ENCODE measurements around the gene JAK3. TPM values are rescaled to one million over a fixed set of nuclear protein-coding genes. Genes with fewer than 3 reads are reported as not detected.

The JAK3 gene
- total and polyA plus RNA-seq, 2 donors (not counting 3 experiments of a cell fraction or from before 2014, with no cell fraction given): 3.1 to 3.8 TPM

GRCh38 chr19:17843908-17844490 lies 3.8 kb downstream of the JAK3 start:
- Histone ChIP-seq H3K4me3 (replicated peaks in 1 of 3; ENCODE audit: insufficient read depth in 1 of 3, low read depth in 1 of 3, low read length in 3 of 3) (no peak overlapping the region), H3K4me1 (ENCODE audit: control insufficient read depth, extremely low read depth, insufficient read depth, low read length) (peaks cover 9% of the 10 kb centered on the region), H2AFZ (ENCODE audit: low read depth, low read length) (no peak overlapping the region), H3K36me3 (ENCODE audit: control insufficient read depth in 2 of 2, extremely low read depth in 1 of 2, insufficient read depth in 2 of 2, low read length in 2 of 2) (no peaks in the 10 kb centered on the region), H3K9me1 (replicated peaks; ENCODE audit: control insufficient read depth, extremely low read depth, insufficient read depth, low read length) (no peaks in the 10 kb centered on the region), H3K79me2 (ENCODE audit: control insufficient read depth, insufficient read depth, low read length) (no peaks in the 10 kb centered on the region), H3K4me2 (ENCODE audit: insufficient read depth, low read length) (no peak overlapping the region), H4K20me1 (replicated peaks; ENCODE audit: control insufficient read depth, extremely low read depth, insufficient read depth, low read length) (no peaks in the 10 kb centered on the region), H3K27ac (ENCODE audit: insufficient read depth, low read depth, low read length) (no peak overlapping the region), H3K27me3 (ENCODE audit: control insufficient read depth in 2 of 2, insufficient read depth in 2 of 2, low read length in 2 of 2) (no peaks in the 10 kb centered on the region), H3K9me3 (replicated peaks; ENCODE audit: control insufficient read depth, insufficient read depth, low read length) (no peaks in the 10 kb centered on the region), H3K9ac (replicated peaks; ENCODE audit: extremely low read depth, insufficient read depth, low read length) (no peak overlapping the region)
- dilution Hi-C loops (cut with MboI; ENCODE audit: extremely low pct_ligation_motif_present, low sequenced_read_pairs) (no loop called here), intact Hi-C loops (cut with micrococcal nuclease) (no loop called here)
- DNase-seq (ENCODE audit: low read depth, low spot score): no peak
- ChIA-PET POLR2A (no interaction called here), CTCF (no interaction called here)
- TF ChIP-seq EZH2 (IDR thresholded peaks at IDR 0.05; ENCODE audit: borderline replicate concordance, low read depth, low read length, severe bottlenecking): no peak
- no peak for TF ChIP-seq MYC (IDR thresholded peaks at IDR 0.05; ENCODE audit: low read depth, low read length)
- no peak for TF ChIP-seq POLR2A (IDR thresholded peaks at IDR 0.05; ENCODE audit: low read depth, low read length)
- no peak for TF ChIP-seq FOS (IDR thresholded peaks at IDR 0.05; ENCODE audit: borderline replicate concordance, insufficient read depth, low read length)
- TF ChIP-seq MAX (IDR thresholded peaks at IDR 0.05; ENCODE audit: insufficient read depth, insufficient read length): no peak
- TF ChIP-seq GATA2 (IDR thresholded peaks at IDR 0.05; ENCODE audit: insufficient read depth, insufficient read length, low read depth, low read length): no peak
- TF ChIP-seq JUN (IDR thresholded peaks at IDR 0.05; ENCODE audit: borderline replicate concordance, insufficient read depth, insufficient read length, low read depth): no peak
- no peak for FAIRE-seq
- BruUV-seq (replicated peaks): no TSS peak

- H3K4me2 ChIP-seq (ENCODE audit: insufficient read depth, low read length): no peak overlapping the region
- dilution Hi-C loops (cut with MboI; ENCODE audit: extremely low pct_ligation_motif_present, low sequenced_read_pairs): no loop called here
- CTCF ChIA-PET: no interaction called here
Observed at GRCh38 chr19:17843292-17843827, 4.4 kb downstream of the JAK3 start.

More at GRCh38 chr19:17843292-17843827, 4.4 kb downstream of the JAK3 start:
- no peaks in the 10 kb centered on the region for H3K36me3 ChIP-seq (ENCODE audit: control insufficient read depth in 2 of 2, extremely low read depth in 1 of 2, insufficient read depth in 2 of 2, low read length in 2 of 2)
- no peak overlapping the region for H3K27ac ChIP-seq (ENCODE audit: insufficient read depth, low read depth, low read length)
- H3K9me1 ChIP-seq (replicated peaks; ENCODE audit: control insufficient read depth, extremely low read depth, insufficient read depth, low read length): no peaks in the 10 kb centered on the region
- BruUV-seq (replicated peaks): no TSS peak
- intact Hi-C loops (cut with micrococcal nuclease): no loop called here
- H3K4me3 ChIP-seq (replicated peaks in 1 of 3; ENCODE audit: insufficient read depth in 1 of 3, low read depth in 1 of 3, low read length in 3 of 3): no peak overlapping the region
- FAIRE-seq (no peak), DNase-seq (ENCODE audit: low read depth, low spot score) (no peak)
- no peaks in the 10 kb centered on the region for H4K20me1 ChIP-seq (replicated peaks; ENCODE audit: control insufficient read depth, extremely low read depth, insufficient read depth, low read length)
- no peaks in the 10 kb centered on the region for H3K9me3 ChIP-seq (replicated peaks; ENCODE audit: control insufficient read depth, insufficient read depth, low read length)
- no peak overlapping the region for H2AFZ ChIP-seq (ENCODE audit: low read depth, low read length)
- H3K27me3 ChIP-seq (ENCODE audit: control insufficient read depth in 2 of 2, insufficient read depth in 2 of 2, low read length in 2 of 2): no peaks in the 10 kb centered on the region
- H3K9ac ChIP-seq (replicated peaks; ENCODE audit: extremely low read depth, insufficient read depth, low read length): no peak overlapping the region
- peaks cover 9% of the 10 kb centered on the region for H3K4me1 ChIP-seq (ENCODE audit: control insufficient read depth, extremely low read depth, insufficient read depth, low read length)
- POLR2A ChIA-PET: interaction anchor here (0.8 kb wide), 1 partner anchor 16 kb away, joined by 5 read pairs; the partner anchor contains the start of gene RPL18A
- TF ChIP-seq CTCF (IDR thresholded peaks at IDR 0.05; ENCODE audit: extremely low read depth in 1 of 2, insufficient read depth in 1 of 2, low read depth in 1 of 2, low read length in 2 of 2): no peak
- TF ChIP-seq GATA2 (IDR thresholded peaks at IDR 0.05; ENCODE audit: insufficient read depth, insufficient read length, low read depth, low read length): no peak
- TF ChIP-seq POLR2A (IDR thresholded peaks at IDR 0.05; ENCODE audit: low read depth, low read length): no peak
- no peaks in the 10 kb centered on the region for H3K79me2 ChIP-seq (ENCODE audit: control insufficient read depth, insufficient read depth, low read length)

Data from endothelial cell of umbilical vein (primary cell).